Stomach (tissue), 4 donors: ENCODE data around the gene CGREF1.

Source experiments
- POLR2A ChIP-seq, 4 donors: fragments of 450-650 bp; IDR thresholded peaks; one replicate each; pipeline ENCODE4 v1.6.1; 2016; ENCODE audit warnings: antibody characterized with exemption in 4 of 4, control low read depth in 2 of 4, mild to moderate bottlenecking in 1 of 4, moderate library complexity in 1 of 4
- POLR2AphosphoS5 ChIP-seq, 3 donors: sonication (generic); formaldehyde crosslinking; IDR thresholded peaks; one replicate each; pipeline ENCODE4 v1.6.1; 2016; ENCODE audit warnings: antibody characterized with exemption in 3 of 3
- TF ChIP-seq, protein P1 (sequence below), 7 experiments: fragments of 450-650 bp in 4 of 7; fragments of 200-600 bp in 3 of 7; sonication (generic) in 3 of 7; IDR thresholded peaks; one replicate each; pipeline ENCODE4 v1.5.1; 2016 to 2019; ENCODE audit warnings: antibody characterized with exemption in 7 of 7, control low read depth in 2 of 7, mild to moderate bottlenecking in 1 of 7

DNA sequence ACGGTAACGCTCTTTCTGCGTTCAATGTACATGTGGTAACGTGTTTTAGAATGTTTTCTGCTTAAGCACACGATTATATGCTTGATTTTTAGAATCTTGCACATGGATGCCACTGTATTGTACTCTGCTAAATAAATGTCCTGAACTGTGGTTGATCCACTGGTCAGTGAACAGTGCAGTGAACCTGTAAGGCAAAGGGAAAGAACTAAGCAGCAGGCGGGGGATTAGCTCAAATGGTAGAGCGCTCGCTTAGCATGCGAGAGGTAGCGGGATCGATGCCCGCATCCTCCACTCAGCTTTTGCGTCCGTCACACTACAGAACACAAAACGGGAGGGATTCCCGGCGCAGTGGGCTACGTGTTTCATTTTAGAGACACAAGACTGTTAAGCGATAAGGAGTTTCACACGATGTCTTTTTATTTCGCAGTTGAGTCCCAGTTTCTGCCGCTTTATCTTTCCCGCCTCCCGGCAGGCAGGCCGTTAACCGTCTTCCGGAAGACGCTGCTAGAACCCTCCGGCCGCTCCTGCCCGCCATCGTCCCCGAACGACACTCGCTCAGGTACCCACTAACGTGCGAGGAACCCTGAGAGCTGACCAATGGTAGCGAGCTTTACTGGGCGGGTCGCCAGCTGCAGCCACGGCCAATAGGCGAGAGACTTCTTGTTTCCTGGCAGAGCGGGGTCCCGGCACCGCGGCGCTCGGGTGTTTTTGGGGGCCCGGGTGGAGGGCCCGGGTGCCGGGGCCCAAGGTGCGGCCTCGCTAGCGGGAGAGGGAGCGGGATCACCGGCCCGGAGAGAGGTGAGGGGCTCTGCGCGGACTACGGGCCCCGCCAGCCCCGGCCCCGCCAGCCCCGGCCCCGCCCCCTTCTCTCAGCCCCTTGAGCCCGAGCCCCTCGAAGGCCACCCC is 67.7 kb downstream of the CGREF1 start, which contains the start of gene AGBL5:
- peak; percentile 63 to 78 (median 70) for TF ChIP-seq POLR2AphosphoS5 (IDR thresholded peaks at IDR 0.05)
- TF ChIP-seq, protein P1, sequence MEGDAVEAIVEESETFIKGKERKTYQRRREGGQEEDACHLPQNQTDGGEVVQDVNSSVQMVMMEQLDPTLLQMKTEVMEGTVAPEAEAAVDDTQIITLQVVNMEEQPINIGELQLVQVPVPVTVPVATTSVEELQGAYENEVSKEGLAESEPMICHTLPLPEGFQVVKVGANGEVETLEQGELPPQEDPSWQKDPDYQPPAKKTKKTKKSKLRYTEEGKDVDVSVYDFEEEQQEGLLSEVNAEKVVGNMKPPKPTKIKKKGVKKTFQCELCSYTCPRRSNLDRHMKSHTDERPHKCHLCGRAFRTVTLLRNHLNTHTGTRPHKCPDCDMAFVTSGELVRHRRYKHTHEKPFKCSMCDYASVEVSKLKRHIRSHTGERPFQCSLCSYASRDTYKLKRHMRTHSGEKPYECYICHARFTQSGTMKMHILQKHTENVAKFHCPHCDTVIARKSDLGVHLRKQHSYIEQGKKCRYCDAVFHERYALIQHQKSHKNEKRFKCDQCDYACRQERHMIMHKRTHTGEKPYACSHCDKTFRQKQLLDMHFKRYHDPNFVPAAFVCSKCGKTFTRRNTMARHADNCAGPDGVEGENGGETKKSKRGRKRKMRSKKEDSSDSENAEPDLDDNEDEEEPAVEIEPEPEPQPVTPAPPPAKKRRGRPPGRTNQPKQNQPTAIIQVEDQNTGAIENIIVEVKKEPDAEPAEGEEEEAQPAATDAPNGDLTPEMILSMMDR (IDR thresholded peaks at IDR 0.05), result no peak
- TF ChIP-seq POLR2A (IDR thresholded peaks at IDR 0.05), result no peak
